ENCODE measurements around the gene SNX24.

Gene SNX24

DNA sequence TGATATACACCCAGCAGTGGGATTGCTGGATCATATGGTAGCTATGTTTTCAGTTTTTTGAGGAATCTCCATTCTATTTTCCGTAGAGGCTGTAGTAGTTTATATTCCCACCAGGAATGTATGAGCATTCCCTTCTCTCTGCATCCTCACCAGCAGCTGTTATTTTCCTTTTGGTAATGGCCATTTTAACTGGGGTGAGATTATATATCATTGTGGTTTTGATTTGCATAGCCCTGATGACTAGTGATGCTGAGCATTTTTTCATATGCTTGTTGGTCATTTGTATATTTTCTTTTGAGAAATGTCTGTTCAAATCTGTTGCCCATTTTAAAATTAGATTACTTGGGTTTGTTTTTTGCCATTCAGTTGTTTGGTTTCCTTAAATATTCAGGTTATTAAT is 202.3 kb downstream of the SNX24 start:
- H3K36me3 ChIP-seq (ENCODE audit: control insufficient read depth in 2 of 2, insufficient read depth in 1 of 2, low read length in 2 of 2): no peaks in the 10 kb centered on the region
- TF ChIP-seq, protein P1, sequence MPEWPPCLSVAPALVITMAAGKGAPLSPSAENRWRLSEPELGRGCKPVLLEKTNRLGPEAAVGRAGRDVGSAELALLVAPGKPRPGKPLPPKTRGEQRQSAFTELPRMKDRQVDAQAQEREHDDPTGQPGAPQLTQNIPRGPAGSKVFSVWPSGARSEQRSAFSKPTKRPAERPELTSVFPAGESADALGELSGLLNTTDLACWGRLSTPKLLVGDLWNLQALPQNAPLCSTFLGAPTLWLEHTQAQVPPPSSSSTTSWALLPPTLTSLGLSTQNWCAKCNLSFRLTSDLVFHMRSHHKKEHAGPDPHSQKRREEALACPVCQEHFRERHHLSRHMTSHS (tag by site-specific recombination; IDR thresholded peaks at IDR 0.05): no peak
- TF ChIP-seq, protein P2, sequence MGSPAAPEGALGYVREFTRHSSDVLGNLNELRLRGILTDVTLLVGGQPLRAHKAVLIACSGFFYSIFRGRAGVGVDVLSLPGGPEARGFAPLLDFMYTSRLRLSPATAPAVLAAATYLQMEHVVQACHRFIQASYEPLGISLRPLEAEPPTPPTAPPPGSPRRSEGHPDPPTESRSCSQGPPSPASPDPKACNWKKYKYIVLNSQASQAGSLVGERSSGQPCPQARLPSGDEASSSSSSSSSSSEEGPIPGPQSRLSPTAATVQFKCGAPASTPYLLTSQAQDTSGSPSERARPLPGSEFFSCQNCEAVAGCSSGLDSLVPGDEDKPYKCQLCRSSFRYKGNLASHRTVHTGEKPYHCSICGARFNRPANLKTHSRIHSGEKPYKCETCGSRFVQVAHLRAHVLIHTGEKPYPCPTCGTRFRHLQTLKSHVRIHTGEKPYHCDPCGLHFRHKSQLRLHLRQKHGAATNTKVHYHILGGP (tag by site-specific recombination; IDR thresholded peaks at IDR 0.05): no peak
- TF ChIP-seq ZNF561 (tag by site-specific recombination; IDR thresholded peaks at IDR 0.05; ENCODE audit: borderline replicate concordance): no peak
- TF ChIP-seq ZNF416 (tag by site-specific recombination; IDR thresholded peaks at IDR 0.05): no peak
- no peak for TF ChIP-seq GLI4 (tag by site-specific recombination; IDR thresholded peaks at IDR 0.05)
- TF ChIP-seq, protein P3, sequence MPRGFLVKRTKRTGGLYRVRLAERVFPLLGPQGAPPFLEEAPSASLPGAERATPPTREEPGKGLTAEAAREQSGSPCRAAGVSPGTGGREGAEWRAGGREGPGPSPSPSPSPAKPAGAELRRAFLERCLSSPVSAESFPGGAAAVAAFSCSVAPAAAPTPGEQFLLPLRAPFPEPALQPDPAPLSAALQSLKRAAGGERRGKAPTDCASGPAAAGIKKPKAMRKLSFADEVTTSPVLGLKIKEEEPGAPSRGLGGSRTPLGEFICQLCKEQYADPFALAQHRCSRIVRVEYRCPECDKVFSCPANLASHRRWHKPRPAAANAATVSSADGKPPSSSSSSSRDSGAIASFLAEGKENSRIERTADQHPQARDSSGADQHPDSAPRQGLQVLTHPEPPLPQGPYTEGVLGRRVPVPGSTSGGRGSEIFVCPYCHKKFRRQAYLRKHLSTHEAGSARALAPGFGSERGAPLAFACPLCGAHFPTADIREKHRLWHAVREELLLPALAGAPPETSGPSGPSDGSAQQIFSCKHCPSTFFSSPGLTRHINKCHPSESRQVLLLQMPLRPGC (tag by site-specific recombination; IDR thresholded peaks at IDR 0.05): no peak
- TF ChIP-seq ZNF521 (tag by site-specific recombination; IDR thresholded peaks at IDR 0.05): no peak
- TF ChIP-seq ZNF146 (tag by site-specific recombination; IDR thresholded peaks at IDR 0.05): no peak
- no peak for TF ChIP-seq FEZF1 (tag by site-specific recombination; IDR thresholded peaks at IDR 0.05)
- TF ChIP-seq, protein P4, sequence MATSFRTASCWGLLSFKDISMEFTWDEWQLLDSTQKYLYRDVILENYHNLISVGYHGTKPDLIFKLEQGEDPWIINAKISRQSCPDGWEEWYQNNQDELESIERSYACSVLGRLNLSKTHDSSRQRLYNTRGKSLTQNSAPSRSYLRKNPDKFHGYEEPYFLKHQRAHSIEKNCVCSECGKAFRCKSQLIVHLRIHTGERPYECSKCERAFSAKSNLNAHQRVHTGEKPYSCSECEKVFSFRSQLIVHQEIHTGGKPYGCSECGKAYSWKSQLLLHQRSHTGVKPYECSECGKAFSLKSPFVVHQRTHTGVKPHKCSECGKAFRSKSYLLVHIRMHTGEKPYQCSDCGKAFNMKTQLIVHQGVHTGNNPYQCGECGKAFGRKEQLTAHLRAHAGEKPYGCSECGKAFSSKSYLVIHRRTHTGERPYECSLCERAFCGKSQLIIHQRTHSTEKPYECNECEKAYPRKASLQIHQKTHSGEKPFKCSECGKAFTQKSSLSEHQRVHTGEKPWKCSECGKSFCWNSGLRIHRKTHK (tag by site-specific recombination; IDR thresholded peaks at IDR 0.05): no peak
- TF ChIP-seq, protein P5, sequence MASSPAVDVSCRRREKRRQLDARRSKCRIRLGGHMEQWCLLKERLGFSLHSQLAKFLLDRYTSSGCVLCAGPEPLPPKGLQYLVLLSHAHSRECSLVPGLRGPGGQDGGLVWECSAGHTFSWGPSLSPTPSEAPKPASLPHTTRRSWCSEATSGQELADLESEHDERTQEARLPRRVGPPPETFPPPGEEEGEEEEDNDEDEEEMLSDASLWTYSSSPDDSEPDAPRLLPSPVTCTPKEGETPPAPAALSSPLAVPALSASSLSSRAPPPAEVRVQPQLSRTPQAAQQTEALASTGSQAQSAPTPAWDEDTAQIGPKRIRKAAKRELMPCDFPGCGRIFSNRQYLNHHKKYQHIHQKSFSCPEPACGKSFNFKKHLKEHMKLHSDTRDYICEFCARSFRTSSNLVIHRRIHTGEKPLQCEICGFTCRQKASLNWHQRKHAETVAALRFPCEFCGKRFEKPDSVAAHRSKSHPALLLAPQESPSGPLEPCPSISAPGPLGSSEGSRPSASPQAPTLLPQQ (tag by site-specific recombination; IDR thresholded peaks at IDR 0.05): no peak
- TF ChIP-seq ZNF473 (tag by site-specific recombination; IDR thresholded peaks at IDR 0.05): no peak
- TF ChIP-seq ZNF335 (tag by site-specific recombination; conservative IDR thresholded peaks at IDR 0.05): no peak
- TF ChIP-seq ZNF843 (tag by site-specific recombination; IDR thresholded peaks at IDR 0.05): no peak
- TF ChIP-seq, protein P6, sequence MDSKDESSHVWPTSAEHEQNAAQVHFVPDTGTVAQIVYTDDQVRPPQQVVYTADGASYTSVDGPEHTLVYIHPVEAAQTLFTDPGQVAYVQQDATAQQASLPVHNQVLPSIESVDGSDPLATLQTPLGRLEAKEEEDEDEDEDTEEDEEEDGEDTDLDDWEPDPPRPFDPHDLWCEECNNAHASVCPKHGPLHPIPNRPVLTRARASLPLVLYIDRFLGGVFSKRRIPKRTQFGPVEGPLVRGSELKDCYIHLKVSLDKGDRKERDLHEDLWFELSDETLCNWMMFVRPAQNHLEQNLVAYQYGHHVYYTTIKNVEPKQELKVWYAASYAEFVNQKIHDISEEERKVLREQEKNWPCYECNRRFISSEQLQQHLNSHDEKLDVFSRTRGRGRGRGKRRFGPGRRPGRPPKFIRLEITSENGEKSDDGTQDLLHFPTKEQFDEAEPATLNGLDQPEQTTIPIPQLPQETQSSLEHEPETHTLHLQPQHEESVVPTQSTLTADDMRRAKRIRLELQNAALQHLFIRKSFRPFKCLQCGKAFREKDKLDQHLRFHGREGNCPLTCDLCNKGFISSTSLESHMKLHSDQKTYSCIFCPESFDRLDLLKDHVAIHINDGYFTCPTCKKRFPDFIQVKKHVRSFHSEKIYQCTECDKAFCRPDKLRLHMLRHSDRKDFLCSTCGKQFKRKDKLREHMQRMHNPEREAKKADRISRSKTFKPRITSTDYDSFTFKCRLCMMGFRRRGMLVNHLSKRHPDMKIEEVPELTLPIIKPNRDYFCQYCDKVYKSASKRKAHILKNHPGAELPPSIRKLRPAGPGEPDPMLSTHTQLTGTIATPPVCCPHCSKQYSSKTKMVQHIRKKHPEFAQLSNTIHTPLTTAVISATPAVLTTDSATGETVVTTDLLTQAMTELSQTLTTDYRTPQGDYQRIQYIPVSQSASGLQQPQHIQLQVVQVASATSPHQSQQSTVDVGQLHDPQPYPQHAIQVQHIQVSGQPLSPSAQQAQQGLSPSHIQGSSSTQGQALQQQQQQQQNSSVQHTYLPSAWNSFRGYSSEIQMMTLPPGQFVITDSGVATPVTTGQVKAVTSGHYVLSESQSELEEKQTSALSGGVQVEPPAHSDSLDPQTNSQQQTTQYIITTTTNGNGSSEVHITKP (tag by site-specific recombination; IDR thresholded peaks at IDR 0.05): no peak
- TF ChIP-seq, protein P7, sequence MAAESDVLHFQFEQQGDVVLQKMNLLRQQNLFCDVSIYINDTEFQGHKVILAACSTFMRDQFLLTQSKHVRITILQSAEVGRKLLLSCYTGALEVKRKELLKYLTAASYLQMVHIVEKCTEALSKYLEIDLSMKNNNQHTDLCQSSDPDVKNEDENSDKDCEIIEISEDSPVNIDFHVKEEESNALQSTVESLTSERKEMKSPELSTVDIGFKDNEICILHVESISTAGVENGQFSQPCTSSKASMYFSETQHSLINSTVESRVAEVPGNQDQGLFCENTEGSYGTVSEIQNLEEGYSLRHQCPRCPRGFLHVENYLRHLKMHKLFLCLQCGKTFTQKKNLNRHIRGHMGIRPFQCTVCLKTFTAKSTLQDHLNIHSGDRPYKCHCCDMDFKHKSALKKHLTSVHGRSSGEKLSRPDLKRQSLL (tag by site-specific recombination; IDR thresholded peaks at IDR 0.05): no peak
- TF ChIP-seq, protein P8, sequence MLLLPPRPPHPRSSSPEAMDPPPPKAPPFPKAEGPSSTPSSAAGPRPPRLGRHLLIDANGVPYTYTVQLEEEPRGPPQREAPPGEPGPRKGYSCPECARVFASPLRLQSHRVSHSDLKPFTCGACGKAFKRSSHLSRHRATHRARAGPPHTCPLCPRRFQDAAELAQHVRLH (tag by site-specific recombination; IDR thresholded peaks at IDR 0.05): no peak
- TF ChIP-seq EGR2 (tag by site-specific recombination; IDR thresholded peaks at IDR 0.05; ENCODE audit: low read depth): no peak
- TF ChIP-seq ZNF302 (tag by site-specific recombination; IDR thresholded peaks at IDR 0.05; ENCODE audit: low read depth): no peak
- TF ChIP-seq ZNF157 (tag by site-specific recombination; IDR thresholded peaks at IDR 0.05): no peak
- no peak overlapping the region for H3K27ac ChIP-seq (ENCODE audit: extremely low read depth, low read depth, low read length)
- H3K4me1 ChIP-seq (ENCODE audit: control insufficient read depth, insufficient read depth, low read length): no peaks in the 10 kb centered on the region
- POLR2A ChIA-PET: no interaction called here
- H3K4me3 ChIP-seq (ENCODE audit: low read depth, low read length): no peak overlapping the region
- no peaks in the 10 kb centered on the region for H3K9me3 ChIP-seq (ENCODE audit: control insufficient read depth, insufficient read depth, low read depth, low read length)
- CTCF ChIA-PET: no interaction called here

Data from HEK293 (cell line).